ENCODE results near the gene WWOX.

The WWOX gene

GRCh38 chr16:78633551-78633950 lies 534.1 kb downstream of the WWOX start:
- no peak for DNase-seq

- DNase-seq = no peak
Observed at GRCh38 chr16:78635807-78636206, 536.4 kb downstream of the WWOX start.

- no peak for DNase-seq
Observed at GRCh38 chr16:78638371-78638770, 538.9 kb downstream of the WWOX start.

- DNase-seq = no peak
Observed at GRCh38 chr16:78639775-78640174, 540.3 kb downstream of the WWOX start.

GRCh38 chr16:78640886-78641285 lies 541.4 kb downstream of the WWOX start:
- no peak for DNase-seq

GRCh38 chr16:78641433-78641832 lies 542.0 kb downstream of the WWOX start:
- DNase-seq = no peak

GRCh38 chr16:78642621-78643285 lies 543.3 kb downstream of the WWOX start:
- no peak for DNase-seq

- DNase-seq = no peak
Observed at GRCh38 chr16:78645657-78646056, 546.2 kb downstream of the WWOX start.

- no peak for DNase-seq
Observed at GRCh38 chr16:78647019-78647418, 547.6 kb downstream of the WWOX start.

- DNase-seq = no peak
Observed at GRCh38 chr16:78647491-78647890, 548.0 kb downstream of the WWOX start.

- no peak for DNase-seq
Observed at GRCh38 chr16:78648517-78648916, 549.1 kb downstream of the WWOX start.

GRCh38 chr16:78650339-78651074 lies 551.1 kb downstream of the WWOX start:
- DNase-seq = no peak

- no peak for DNase-seq
Observed at GRCh38 chr16:78654929-78655328, 555.5 kb downstream of the WWOX start.

- no peak for DNase-seq
Observed at GRCh38 chr16:78655331-78656113, 556.1 kb downstream of the WWOX start.

- no peak for DNase-seq
Observed at GRCh38 chr16:78656887-78657286, 557.4 kb downstream of the WWOX start.

GRCh38 chr16:78659216-78659615 lies 559.8 kb downstream of the WWOX start:
- no peak for DNase-seq

- no peak for DNase-seq
Observed at GRCh38 chr16:78659668-78660217, 560.3 kb downstream of the WWOX start.

GRCh38 chr16:78660795-78661194 lies 561.3 kb downstream of the WWOX start:
- no peak for DNase-seq

- DNase-seq = no peak
Observed at GRCh38 chr16:78663690-78664089, 564.2 kb downstream of the WWOX start.

GRCh38 chr16:78664811-78665772 lies 565.6 kb downstream of the WWOX start:
- DNase-seq = no peak

GRCh38 chr16:78666318-78666717 lies 566.9 kb downstream of the WWOX start:
- no peak for DNase-seq

- DNase-seq = no peak
Observed at GRCh38 chr16:78667675-78668074, 568.2 kb downstream of the WWOX start.

Data from bone marrow (tissue), 2 donors.